Activated T-helper 9 cell treated with anti-CD3 and anti-CD28 coated beads, Interleukin-2, amount 50 U/mL, for 16 hours (primary cell): Measurements from ENCODE around the gene C2CD4A.

Experiments used
- DNase-seq: peaks from one replicate; pipeline ENCODE4 v3.0.0-alpha.2; 2020; ENCODE audit warnings: low read depth

C2CD4A gene

DNA sequence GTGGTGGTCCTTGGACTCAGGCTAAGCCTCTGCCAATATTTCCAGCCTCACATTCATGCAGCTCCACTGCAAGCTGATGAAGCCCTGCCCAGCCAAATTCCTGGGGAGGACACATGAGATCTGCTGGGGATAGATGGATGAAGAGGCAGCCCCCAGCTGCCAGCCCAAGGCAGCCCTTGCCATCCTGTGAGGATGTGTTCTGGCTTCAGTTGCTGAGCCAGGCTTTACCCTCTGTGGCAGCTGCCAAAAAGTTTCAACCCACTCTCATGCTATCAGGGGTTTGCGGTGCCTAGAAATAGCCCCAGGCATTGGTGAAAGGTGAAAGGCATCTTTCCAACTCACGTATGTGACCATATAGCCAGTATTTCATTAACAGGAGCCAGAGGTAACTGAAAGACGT is 37.6 kb downstream of the C2CD4A start:
- DNase-seq: no peak

GRCh38 chr15:62104846-62105245 is 38.1 kb downstream of the C2CD4A start:
- no peak for DNase-seq

GRCh38 chr15:62105266-62105665 is 38.5 kb downstream of the C2CD4A start:
- no peak for DNase-seq

GRCh38 chr15:62106096-62106495 is 39.3 kb downstream of the C2CD4A start:
- no peak for DNase-seq

GRCh38 chr15:62107571-62108121 is 40.9 kb downstream of the C2CD4A start:
- no peak for DNase-seq

GRCh38 chr15:62108411-62108810 is 41.6 kb downstream of the C2CD4A start:
- DNase-seq: no peak

- no peak for DNase-seq
These were observed 42.7 kb downstream of the C2CD4A start for GRCh38 chr15:62109437-62109836.

- DNase-seq: no peak
These were observed 43.4 kb downstream of the C2CD4A start for GRCh38 chr15:62109982-62110851.

DNA sequence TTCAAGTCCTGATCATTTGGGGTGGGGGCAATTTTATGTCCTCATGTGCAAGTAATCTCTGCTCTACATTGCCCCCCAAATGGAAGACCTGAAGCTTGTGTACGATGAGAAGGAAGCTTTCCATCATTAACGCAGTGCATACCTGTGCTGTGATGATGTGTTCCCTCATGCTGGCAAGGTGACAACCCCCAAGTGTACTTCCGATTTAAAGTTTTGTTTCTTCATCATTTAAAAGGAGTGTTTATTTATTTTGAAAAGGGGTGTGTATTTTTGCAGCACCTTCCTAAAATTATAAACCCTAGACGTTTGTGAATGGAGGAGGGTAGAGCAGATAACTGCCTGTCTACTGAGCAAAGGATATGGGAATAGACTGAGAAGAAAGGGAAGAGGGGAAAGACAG is 45.3 kb downstream of the C2CD4A start:
- DNase-seq: no peak

GRCh38 chr15:62112616-62113593 is 46.1 kb downstream of the C2CD4A start:
- DNase-seq: no peak

GRCh38 chr15:62115847-62116246 is 49.1 kb downstream of the C2CD4A start:
- no peak for DNase-seq

GRCh38 chr15:62118520-62119226 is 51.9 kb downstream of the C2CD4A start:
- no peak for DNase-seq

- no peak for DNase-seq
These were observed 52.6 kb downstream of the C2CD4A start for GRCh38 chr15:62119227-62119864.

DNA sequence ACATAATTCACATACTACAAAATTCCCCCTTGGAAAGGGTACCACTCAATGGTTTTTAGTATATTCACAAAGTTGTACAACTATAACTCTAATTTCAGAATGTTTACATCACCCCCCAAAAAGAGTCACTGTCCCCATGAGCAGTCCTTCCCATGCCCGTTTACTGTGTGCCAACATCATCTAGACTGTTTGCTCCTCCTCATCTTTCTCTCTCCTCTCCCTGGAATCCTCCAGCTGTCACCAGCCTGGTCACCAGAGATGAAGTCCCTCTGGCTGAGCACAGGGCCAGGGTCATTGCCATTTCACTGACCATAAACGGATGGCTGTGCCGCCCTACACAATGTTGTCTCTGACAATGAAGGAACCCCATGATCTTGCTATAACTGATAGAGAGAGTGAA is 53.1 kb downstream of the C2CD4A start:
- no peak for DNase-seq
